Activated CD4-positive, alpha-beta T cell treated with anti-CD3 and anti-CD28 coated beads, Interleukin-2, Interleukin-6, amounts not matched to agents 100 ng/mL and 50 ng/mL, durations not matched to agents 16 hours and 8 hours (primary cell): ENCODE data around the gene KLHL25.

Experiments
- DNase-seq: peaks from one replicate; pipeline ENCODE4 v3.0.0-alpha.2; 2020

The KLHL25 gene

GRCh38 chr15:85711580-85712192, 83.0 kb downstream of the KLHL25 start:
- no peak for DNase-seq

DNA sequence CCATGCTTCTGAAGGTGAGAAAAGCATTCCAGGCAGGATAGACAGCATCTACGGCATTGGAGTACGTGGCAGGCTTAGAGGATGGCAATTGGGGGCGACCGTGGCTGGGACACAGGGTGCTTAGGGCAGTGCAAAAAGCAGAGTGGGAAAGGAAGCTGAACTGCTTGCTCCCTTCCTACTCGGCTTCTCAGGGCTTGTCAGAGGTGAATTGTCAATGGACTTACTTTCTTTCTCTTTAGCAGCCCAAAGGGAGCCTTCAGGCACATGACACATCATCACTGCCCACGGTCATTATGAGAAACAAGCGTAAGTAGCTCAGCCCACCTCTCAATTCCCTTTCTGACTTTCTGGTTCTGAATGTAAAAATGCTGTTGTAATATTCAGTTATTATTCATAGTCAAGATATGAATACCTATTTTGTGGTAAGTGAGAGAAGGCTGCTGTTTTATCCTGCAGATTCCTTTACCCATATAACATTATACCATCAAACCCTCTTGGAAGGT, 84.3 kb downstream of the KLHL25 start:
- DNase-seq: peak; percentile 82
